HepG2 (cell line): ENCODE data around the gene PPP2R2C. TPM values are rescaled to one million over a fixed set of nuclear protein-coding genes. Genes with fewer than 3 reads are reported as not detected.

Experiments
- ATAC-seq: fragments of 200-7000 bp; cut with Tn5 transposase; 3 replicates; pipeline ENCODE4 v1.9.1; 2020; ENCODE audit warnings: mild to moderate bottlenecking, moderate library complexity
- BruUV-seq: library from RNA; stranded (reverse); fragments of 400-500 nt; replicated peaks from 2 replicates; lab custom pipeline; 2021; lab: Mats Ljungman, UMichigan
- CTCF ChIA-PET: fragments of 300-600 bp; formaldehyde crosslinking; extraction: SDS; loops from one replicate; lab custom pipeline; 2021; ENCODE audit warnings: low total read pairs, inconsistent platforms, low intra/inter-chr PET ratio; lab: Yijun Ruan, JAX
- POLR2A ChIA-PET: fragments of 350-600 bp; sonication (Branson Sonifier 250); formaldehyde crosslinking; loops from one replicate; lab custom pipeline; 2020; ENCODE audit warnings: antibody characterized with exemption, inconsistent platforms; lab: Yijun Ruan, JAX
- DNase-seq: peaks from one replicate; pipeline ENCODE4 v3.0.0-alpha.2; 2015; ENCODE audit warnings: low spot score
- FAIRE-seq: peaks from 3 replicates; lab custom pipeline; 2011; peaks lifted over from hg19 to GRCh38; lab: Jason Lieb, UNC
- H2AFZ ChIP-seq: one replicate; pipeline ENCODE4 v1.6.1; 2011; ENCODE audit warnings: low read length, inconsistent platforms
- H3K27ac ChIP-seq: fragments of 300-600 bp; 3 replicates; pipeline ENCODE4 v1.8.0; 2011; ENCODE audit warnings: mixed run types, mild to moderate bottlenecking, mixed read lengths, low read length, inconsistent platforms; ENCODE audit not compliant: insufficient read depth; ENCODE audit errors: extremely low read length
- H3K27me3 ChIP-seq, 2 experiments: fragments of 200-600 bp in 1 of 2; 2 replicates in 1 of 2; 3 replicates in 1 of 2; pipeline versions ENCODE4 v1.6.0 to v1.8.0; 2011; ENCODE audit warnings: low read length in 2 of 2, mild to moderate bottlenecking in 2 of 2, moderate library complexity in 2 of 2, inconsistent platforms in 1 of 2; ENCODE audit not compliant: insufficient read depth in 2 of 2, control insufficient read depth in 1 of 2
- H3K36me3 ChIP-seq, 2 experiments: fragments of 200-600 bp in 1 of 2; replicated peaks in 1 of 2; 2 replicates in 1 of 2; 3 replicates in 1 of 2; pipeline versions ENCODE4 v1.5.1 to v1.8.0; 2011; ENCODE audit warnings: low read length in 2 of 2, inconsistent platforms in 1 of 2; ENCODE audit not compliant: insufficient read depth in 2 of 2, control insufficient read depth in 1 of 2
- H3K4me1 ChIP-seq: 2 replicates; pipeline ENCODE4 v1.5.1; 2012; ENCODE audit warnings: low read length, inconsistent platforms; ENCODE audit not compliant: insufficient read depth
- H3K4me2 ChIP-seq: 2 replicates; pipeline ENCODE4 v1.6.0; 2011; ENCODE audit warnings: low read depth, low read length, inconsistent platforms
- H3K4me3 ChIP-seq, 3 experiments: fragments of 200-600 bp in 1 of 3; sonication (generic), shearing (Covaris generic) in 1 of 3; replicated peaks in 1 of 3; 2 replicates each; pipeline ENCODE4 v1.5.1; 2011 to 2016; ENCODE audit warnings: low read length in 3 of 3, inconsistent platforms in 2 of 3, low read depth in 2 of 3, mild to moderate bottlenecking in 2 of 3, control low read depth in 1 of 3, mixed read lengths in 1 of 3; ENCODE audit not compliant: insufficient read depth in 1 of 3
- H3K79me2 ChIP-seq: one replicate; pipeline ENCODE4 v1.6.1; 2011; ENCODE audit warnings: low read length, inconsistent platforms; ENCODE audit not compliant: insufficient read depth
- H3K9ac ChIP-seq: 2 replicates; pipeline ENCODE4 v1.6.0; 2011; ENCODE audit warnings: mild to moderate bottlenecking, low read depth, low read length, inconsistent platforms; ENCODE audit not compliant: insufficient read depth
- H3K9me3 ChIP-seq: 2 replicates; pipeline ENCODE4 v1.5.1; 2012; ENCODE audit warnings: mild to moderate bottlenecking, low read length
- H4K20me1 ChIP-seq: 2 replicates; pipeline ENCODE4 v1.6.0; 2011; ENCODE audit warnings: inconsistent platforms, mild to moderate bottlenecking, low read length, moderate library complexity; ENCODE audit not compliant: insufficient read depth
- CERS6 ChIP-seq: sonication (generic); formaldehyde crosslinking; IDR thresholded peaks from 2 replicates; pipeline ENCODE4 v1.5.0; 2020; ENCODE audit warnings: missing genetic modification reagents
- KDM2A ChIP-seq: sonication (generic); formaldehyde crosslinking; IDR thresholded peaks from 2 replicates; pipeline ENCODE4 v1.4.0; 2020; ENCODE audit warnings: low read depth, missing genetic modification reagents, borderline replicate concordance
- MLXIP ChIP-seq: sonication (generic); formaldehyde crosslinking; IDR thresholded peaks from 2 replicates; pipeline ENCODE4 v1.9.0; 2021; ENCODE audit warnings: missing genetic modification reagents, borderline replicate concordance
- NR3C1 ChIP-seq: sonication (generic); formaldehyde crosslinking; IDR thresholded peaks from 2 replicates; pipeline ENCODE4 v1.4.0; 2020; ENCODE audit warnings: missing genetic modification reagents
- PAXIP1 ChIP-seq: sonication (generic); formaldehyde crosslinking; conservative IDR thresholded peaks from 2 replicates; pipeline ENCODE4 v1.4.0; 2020; ENCODE audit warnings: mild to moderate bottlenecking, missing genetic modification reagents, moderate library complexity
- RFX5 ChIP-seq: IDR thresholded peaks from 2 replicates; pipeline ENCODE4 v1.6.1; 2011; ENCODE audit warnings: low read depth, low read length, improper control_type of control experiment
- U2AF1 ChIP-seq: fragments of 200-400 bp; formaldehyde crosslinking; optimal IDR thresholded peaks from 2 replicates; pipeline ENCODE3; 2017; ENCODE audit warnings: mild to moderate bottlenecking, low read depth, low read length
- ZBTB4 ChIP-seq: sonication (generic); formaldehyde crosslinking; IDR thresholded peaks from 2 replicates; pipeline ENCODE4 v1.4.0; 2020; ENCODE audit warnings: missing genetic modification reagents, mild to moderate bottlenecking, borderline replicate concordance
- in situ Hi-C: cut with HindIII; loops from 2 replicates; pipeline ENCODE4 v1.10.0; 2017; ENCODE audit warnings: low pct_unique_long_range_greater_than_20kb; ENCODE audit not compliant: extremely low pct_ligation_motif_present
- intact Hi-C: fragments of 100-400 bp; cut with micrococcal nuclease; formaldehyde crosslinking; loops from one replicate; pipeline ENCODE4 v1.10.0; 2022; ENCODE audit not compliant: unreplicated experiment
- polyA plus RNA-seq, 8 experiments: library from polyadenylated mRNA; depleted of rRNA in 3 of 8; stranded (reverse) in 7 of 8; unstranded in 1 of 8; fragments of >200 nt; fragmentation: Illumina TruSeq in 4 of 8; extraction: Trizol in 4 of 8; gene quantifications; 2 replicates each; pipeline versions ENCODE4 v1.2.1 to v1.2.3, GENCODE V29; 2011 to 2016; ENCODE audit warnings: low read depth in 4 of 8, missing spikeins in 1 of 8, mixed read lengths in 1 of 8; ENCODE audit not compliant: insufficient read depth in 1 of 8
- total RNA-seq, 5 experiments: library from RNA; depleted of rRNA; stranded (reverse); fragments of >200 nt; fragmentation: Illumina TruSeq; extraction: Trizol; gene quantifications; 2 replicates each; pipeline ENCODE4 v1.2.3, GENCODE V29; 2016; ENCODE audit warnings: low read depth in 1 of 5

The PPP2R2C gene
- total and polyA plus RNA-seq, 2 of the 13 experiments (the other 11 are each of a cell fraction or from before 2014, with no cell fraction given) = 0.60 to 8.6 TPM

GRCh38 chr4:6437826-6438238 is 34.6 kb downstream of the PPP2R2C start (continued):
- TF ChIP-seq PAXIP1 (CRISPR knock-in tag) = no peak
- TF ChIP-seq ZBTB4 (CRISPR knock-in tag) = no peak

- DNase-seq (no peak), ATAC-seq (no peak), FAIRE-seq (no peak)
- no peaks in the 10 kb centered on the region for H3K4me1 ChIP-seq
- H4K20me1 ChIP-seq = no peaks in the 10 kb centered on the region
- intact Hi-C loops (no loop called here), in situ Hi-C loops (no loop called here)
- H3K27me3 ChIP-seq = peaks cover 3 to 21% of the 10 kb centered on the region in 2 experiments; a peak in 2 of 5 replicates
- no peaks in the 10 kb centered on the region for H3K79me2 ChIP-seq
- CTCF ChIA-PET = no interaction called here
- no peak overlapping the region for H3K4me2 ChIP-seq
- BruUV-seq = no TSS peak
- no peak overlapping the region for H3K27ac ChIP-seq
- no peaks in the 10 kb centered on the region for H3K36me3 ChIP-seq
- POLR2A ChIA-PET = no interaction called here
- no peak overlapping the region for H3K4me3 ChIP-seq
- no peak overlapping the region for H3K9ac ChIP-seq
- H3K9me3 ChIP-seq = peaks cover 17% of the 10 kb centered on the region
- no peak overlapping the region for H2AFZ ChIP-seq
- TF ChIP-seq NR3C1 (CRISPR knock-in tag) = no peak
- TF ChIP-seq U2AF1 = no peak
- TF ChIP-seq MLXIP (CRISPR knock-in tag) = no peak
- no peak for TF ChIP-seq RFX5
- no peak for TF ChIP-seq CERS6 (CRISPR knock-in tag)
- no peak for TF ChIP-seq KDM2A
Observed at GRCh38 chr4:6435010-6435409, 37.4 kb downstream of the PPP2R2C start.
